ENCODE results near the gene EVI5.

EVI5 gene

GRCh38 chr1:92459871-92460320 is 325.0 kb downstream of the EVI5 start:
- DNase-seq (ENCODE audit: low read depth in 3 of 3): no peak

Measured in stimulated activated CD4-positive, alpha-beta T cell treated with anti-CD3 and anti-CD28 coated beads, TNF-alpha, amount 100 ng/mL, for 4 hours (primary cell).